ENCODE data around the gene CRPPA.

- TF ChIP-seq CTCF (IDR thresholded peaks at IDR 0.05) (no peak), POLR2A (IDR thresholded peaks at IDR 0.05) (no peak)
Observed at GRCh38 chr7:16400893-16401275, 20.5 kb downstream of the CRPPA start.
